CD4-positive, CD25-positive, alpha-beta regulatory T cell (primary cell): ENCODE data around the gene CCDC102B. TPM values are rescaled to one million over a fixed set of nuclear protein-coding genes. Genes with fewer than 3 reads are reported as not detected.

Source experiments
- ATAC-seq, 2 donors: fragments of 150-1000 bp; cut with Tn5 transposase; one replicate each; pipeline ENCODE4 v1.10.0; 2021; ENCODE audit warnings: low read depth in 2 of 2, moderate number of reproducible peaks in 2 of 2, moderate library complexity in 1 of 2
- DNase-seq, 3 donors: peaks; one replicate each; pipeline versions ENCODE4 v3.0.0 to v3.0.0-alpha.2; 2012 to 2022; ENCODE audit warnings: mixed read lengths in 1 of 3
- H3K27ac ChIP-seq: one replicate; pipeline ENCODE4 v1.7.0; 2013; ENCODE audit warnings: mild to moderate bottlenecking, low read length; ENCODE audit not compliant: insufficient read depth, poor library complexity, severe bottlenecking
- H3K27me3 ChIP-seq: one replicate; pipeline ENCODE4 v1.7.0; 2013; ENCODE audit warnings: low read length; ENCODE audit not compliant: control insufficient read depth, insufficient read depth
- H3K36me3 ChIP-seq: one replicate; pipeline ENCODE4 v1.7.0; 2013; ENCODE audit warnings: mild to moderate bottlenecking, low read length, moderate library complexity; ENCODE audit not compliant: control insufficient read depth, insufficient read depth
- H3K4me1 ChIP-seq: 2 replicates; pipeline ENCODE4 v1.7.0; 2013; ENCODE audit warnings: mild to moderate bottlenecking, low read length; ENCODE audit not compliant: insufficient read depth, control insufficient read depth, poor library complexity, severe bottlenecking
- H3K4me3 ChIP-seq: one replicate; pipeline ENCODE4 v1.7.0; 2013; ENCODE audit warnings: low read depth, mild to moderate bottlenecking, low read length, moderate library complexity
- H3K9me3 ChIP-seq, 2 experiments: 1 replicate in 1 of 2; 2 replicates in 1 of 2; pipeline ENCODE4 v1.7.0; 2013; ENCODE audit warnings: low read length in 2 of 2, mild to moderate bottlenecking in 1 of 2, moderate library complexity in 1 of 2; ENCODE audit not compliant: control insufficient read depth in 2 of 2
- H3K27ac Mint-ChIP-seq, 3 donors: one replicate each; pipeline ENCODE4 v1.8.0; 2020 to 2022; ENCODE audit warnings: mild to moderate bottlenecking in 3 of 3, mixed read lengths in 3 of 3, moderate library complexity in 2 of 3
- H3K27me3 Mint-ChIP-seq: one replicate; pipeline ENCODE4 v1.8.0; 2022; ENCODE audit warnings: mild to moderate bottlenecking, mixed read lengths
- H3K36me3 Mint-ChIP-seq: one replicate; pipeline ENCODE4 v1.8.0; 2020; ENCODE audit warnings: mixed read lengths
- H3K4me1 Mint-ChIP-seq, 4 donors: one replicate each; pipeline ENCODE4 v1.8.0; 2020 to 2022; ENCODE audit warnings: mixed read lengths in 4 of 4, mild to moderate bottlenecking in 1 of 4
- H3K4me3 Mint-ChIP-seq, 4 donors: one replicate each; pipeline ENCODE4 v1.8.0; 2020 to 2022; ENCODE audit warnings: mild to moderate bottlenecking in 4 of 4, mixed read lengths in 4 of 4, moderate library complexity in 3 of 4
- H3K9me3 Mint-ChIP-seq, 7 donors: one replicate each; pipeline ENCODE4 v1.8.0; 2020 to 2022; ENCODE audit warnings: mixed read lengths in 7 of 7, mild to moderate bottlenecking in 3 of 7, moderate library complexity in 2 of 7
- polyA plus RNA-seq, 4 donors: library from polyadenylated mRNA; unstranded; fragments of 300-500 nt; fragmentation: Illumina TruSeq; gene quantifications; one replicate each; pipeline ENCODE4 v1.2.3, GENCODE V29; 2021
- total RNA-seq: library from RNA; stranded (reverse); gene quantifications from one replicate; pipeline ENCODE4 v1.2.3, GENCODE V29; 2022

CCDC102B gene
- total and polyA plus RNA-seq, 5 donors from 2014 or later: 0.97 to 3.0 (median 1.9) TPM

- H3K36me3 ChIP-seq: no peaks in the 10 kb centered on the region
- H3K9me3 Mint-ChIP-seq: peaks cover 0 to 5% (median 2%) of the 10 kb centered on the region in 7 donors
- no peaks in the 10 kb centered on the region for H3K27me3 ChIP-seq
- no peak overlapping the region for H3K27ac ChIP-seq
- H3K9me3 ChIP-seq: no peaks in the 10 kb centered on the region
- H3K4me1 ChIP-seq: no peaks in the 10 kb centered on the region
- H3K4me1 Mint-ChIP-seq: no peaks in the 10 kb centered on the region
- H3K27ac Mint-ChIP-seq: no peak overlapping the region
- no peak overlapping the region for H3K4me3 Mint-ChIP-seq
- ATAC-seq (no peak), DNase-seq (no peak)
- H3K4me3 ChIP-seq: no peak overlapping the region
- no peaks in the 10 kb centered on the region for H3K36me3 Mint-ChIP-seq
- H3K27me3 Mint-ChIP-seq: no peaks in the 10 kb centered on the region
These were observed 291.1 kb downstream of the CCDC102B start for GRCh38 chr18:69088973-69089372.

- Mint-ChIP-seq H3K4me3 (no peak overlapping the region), H3K4me1 (no peaks in the 10 kb centered on the region), H3K27ac (no peak overlapping the region), H3K9me3 (peaks cover 0 to 5% (median 3%) of the 10 kb centered on the region in 7 donors), H3K36me3 (no peaks in the 10 kb centered on the region), H3K27me3 (no peaks in the 10 kb centered on the region)
- H3K27me3 ChIP-seq: no peaks in the 10 kb centered on the region
- no peak for DNase-seq
- no peak for ATAC-seq
- no peaks in the 10 kb centered on the region for H3K9me3 ChIP-seq
- H3K4me1 ChIP-seq: no peaks in the 10 kb centered on the region
- no peaks in the 10 kb centered on the region for H3K36me3 ChIP-seq
- no peak overlapping the region for H3K4me3 ChIP-seq
- H3K27ac ChIP-seq: no peak overlapping the region
These were observed 299.5 kb downstream of the CCDC102B start for GRCh38 chr18:69097349-69097748.

GRCh38 chr18:69102959-69103358 lies 305.1 kb downstream of the CCDC102B start:
- no peaks in the 10 kb centered on the region for H3K36me3 ChIP-seq
- Mint-ChIP-seq H3K27me3 (no peaks in the 10 kb centered on the region), H3K36me3 (no peaks in the 10 kb centered on the region), H3K4me3 (no peak overlapping the region), H3K4me1 (no peaks in the 10 kb centered on the region), H3K9me3 (peaks cover 0 to 6% (median 3%) of the 10 kb centered on the region in 7 donors), H3K27ac (no peak overlapping the region)
- H3K4me1 ChIP-seq: no peaks in the 10 kb centered on the region
- DNase-seq: no peak
- no peaks in the 10 kb centered on the region for H3K9me3 ChIP-seq
- no peaks in the 10 kb centered on the region for H3K27me3 ChIP-seq
- H3K4me3 ChIP-seq: no peak overlapping the region
- no peak overlapping the region for H3K27ac ChIP-seq
- ATAC-seq: no peak

Other genes with a start within 250 kb of the CCDC102B start
- gene TMX3, start 83.0 kb upstream of the CCDC102B start, total RNA-seq: 51.2 TPM
- gene TMX3, start 83.0 kb upstream of the CCDC102B start, polyA plus RNA-seq: 10 to 100 TPM; 17.6 to 25.0 (median 20.9) TPM